DND-41 (cell line): ENCODE data around the gene C6orf136.

Source experiments
- ATAC-seq: fragments of 200-7000 bp; cut with Tn5 transposase; 3 replicates; pipeline ENCODE4 v1.9.1; 2021; ENCODE audit warnings: low read depth; ENCODE audit not compliant: insufficient read depth
- DNase-seq: peaks from one replicate; pipeline ENCODE4 v3.0.0-alpha.2; 2020
- H2AFZ ChIP-seq: 2 replicates; pipeline ENCODE4 v1.6.0; 2012; ENCODE audit warnings: low read depth, low read length
- H3K27ac ChIP-seq: 2 replicates; pipeline ENCODE4 v1.5.1; 2012; ENCODE audit warnings: low read length, inconsistent platforms
- H3K27me3 ChIP-seq: fragments of 200-600 bp; sonication (generic); 2 replicates; pipeline ENCODE4 v1.6.0; 2012; ENCODE audit warnings: low read length, mild to moderate bottlenecking, inconsistent platforms; ENCODE audit not compliant: insufficient read depth, poor library complexity
- H3K36me3 ChIP-seq: 2 replicates; pipeline ENCODE4 v1.5.1; 2012; ENCODE audit warnings: low read length, inconsistent platforms; ENCODE audit not compliant: insufficient read depth
- H3K4me1 ChIP-seq: 2 replicates; pipeline ENCODE4 v1.5.1; 2012; ENCODE audit warnings: mild to moderate bottlenecking, low read length; ENCODE audit not compliant: insufficient read depth
- H3K4me2 ChIP-seq: 2 replicates; pipeline ENCODE4 v1.6.0; 2012; ENCODE audit warnings: mild to moderate bottlenecking, moderate library complexity, low read length, inconsistent platforms; ENCODE audit not compliant: insufficient read depth
- H3K4me3 ChIP-seq, 2 experiments: fragments of 200-600 bp in 1 of 2; shearing (Covaris generic) in 1 of 2; 2 replicates each; pipeline ENCODE4 v1.5.1; 2012 to 2016; ENCODE audit warnings: inconsistent platforms in 2 of 2, low read length in 2 of 2, mild to moderate bottlenecking in 2 of 2, low read depth in 1 of 2, moderate library complexity in 1 of 2
- H3K79me2 ChIP-seq: 2 replicates; pipeline ENCODE4 v1.6.0; 2012; ENCODE audit warnings: low read length, inconsistent platforms; ENCODE audit not compliant: insufficient read depth
- H3K9ac ChIP-seq: 2 replicates; pipeline ENCODE4 v1.6.0; 2012; ENCODE audit warnings: low read depth, mild to moderate bottlenecking, inconsistent platforms, low read length, moderate library complexity
- H3K9me3 ChIP-seq: 2 replicates; pipeline ENCODE4 v1.5.1; 2012; ENCODE audit warnings: low read length, moderate library complexity, mild to moderate bottlenecking, inconsistent platforms; ENCODE audit not compliant: insufficient read depth, severe bottlenecking
- H4K20me1 ChIP-seq: 2 replicates; pipeline ENCODE4 v1.6.0; 2012; ENCODE audit warnings: low read length; ENCODE audit not compliant: insufficient read depth
- EZH2 ChIP-seq: IDR thresholded peaks from 3 replicates; pipeline ENCODE4 v1.6.1; 2012; ENCODE audit warnings: borderline replicate concordance, low read depth, mild to moderate bottlenecking, moderate library complexity, low read length, inconsistent platforms; ENCODE audit not compliant: severe bottlenecking
- TF ChIP-seq, protein P1 (sequence below): IDR thresholded peaks from 2 replicates; pipeline ENCODE4 v1.5.1; 2012; ENCODE audit warnings: borderline replicate concordance, low read length, moderate library complexity, mild to moderate bottlenecking; ENCODE audit not compliant: poor library complexity, severe bottlenecking; ENCODE audit errors: extremely low read depth

C6orf136 gene

GRCh38 chr6:30616811-30617564, 29.9 kb upstream of the C6orf136 start, which contains the start of gene PPP1R10:
Gene PPP1R10, minus strand, starts transcription at chr6:30617243. Its CDS starts 7,299 bp downstream, at chr6:30609944.
- Histone ChIP-seq H3K27me3 (no peaks in the 10 kb centered on the region), H3K79me2 (peaks cover 76% of the 10 kb centered on the region), H3K9ac (peak within 1 kb of the TSS; percentile 96), H3K27ac (peak within 1 kb of the TSS; percentile 95), H4K20me1 (peaks cover 8% of the 10 kb centered on the region), H3K4me3 (peak within 1 kb of the TSS; percentile 72 to 81), H3K4me2 (peak within 1 kb of the TSS; percentile 96), H3K9me3 (no peaks in the 10 kb centered on the region), H2AFZ (peak within 1 kb of the TSS; percentile 80), H3K36me3 (peaks cover 41% of the 10 kb centered on the region), H3K4me1 (peaks cover 34% of the 10 kb centered on the region)
- DNase-seq (peak; percentile 100), ATAC-seq (peak; percentile 74)
- no peak for TF ChIP-seq EZH2
- TF ChIP-seq, protein P1, sequence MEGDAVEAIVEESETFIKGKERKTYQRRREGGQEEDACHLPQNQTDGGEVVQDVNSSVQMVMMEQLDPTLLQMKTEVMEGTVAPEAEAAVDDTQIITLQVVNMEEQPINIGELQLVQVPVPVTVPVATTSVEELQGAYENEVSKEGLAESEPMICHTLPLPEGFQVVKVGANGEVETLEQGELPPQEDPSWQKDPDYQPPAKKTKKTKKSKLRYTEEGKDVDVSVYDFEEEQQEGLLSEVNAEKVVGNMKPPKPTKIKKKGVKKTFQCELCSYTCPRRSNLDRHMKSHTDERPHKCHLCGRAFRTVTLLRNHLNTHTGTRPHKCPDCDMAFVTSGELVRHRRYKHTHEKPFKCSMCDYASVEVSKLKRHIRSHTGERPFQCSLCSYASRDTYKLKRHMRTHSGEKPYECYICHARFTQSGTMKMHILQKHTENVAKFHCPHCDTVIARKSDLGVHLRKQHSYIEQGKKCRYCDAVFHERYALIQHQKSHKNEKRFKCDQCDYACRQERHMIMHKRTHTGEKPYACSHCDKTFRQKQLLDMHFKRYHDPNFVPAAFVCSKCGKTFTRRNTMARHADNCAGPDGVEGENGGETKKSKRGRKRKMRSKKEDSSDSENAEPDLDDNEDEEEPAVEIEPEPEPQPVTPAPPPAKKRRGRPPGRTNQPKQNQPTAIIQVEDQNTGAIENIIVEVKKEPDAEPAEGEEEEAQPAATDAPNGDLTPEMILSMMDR: no peak

DNA sequence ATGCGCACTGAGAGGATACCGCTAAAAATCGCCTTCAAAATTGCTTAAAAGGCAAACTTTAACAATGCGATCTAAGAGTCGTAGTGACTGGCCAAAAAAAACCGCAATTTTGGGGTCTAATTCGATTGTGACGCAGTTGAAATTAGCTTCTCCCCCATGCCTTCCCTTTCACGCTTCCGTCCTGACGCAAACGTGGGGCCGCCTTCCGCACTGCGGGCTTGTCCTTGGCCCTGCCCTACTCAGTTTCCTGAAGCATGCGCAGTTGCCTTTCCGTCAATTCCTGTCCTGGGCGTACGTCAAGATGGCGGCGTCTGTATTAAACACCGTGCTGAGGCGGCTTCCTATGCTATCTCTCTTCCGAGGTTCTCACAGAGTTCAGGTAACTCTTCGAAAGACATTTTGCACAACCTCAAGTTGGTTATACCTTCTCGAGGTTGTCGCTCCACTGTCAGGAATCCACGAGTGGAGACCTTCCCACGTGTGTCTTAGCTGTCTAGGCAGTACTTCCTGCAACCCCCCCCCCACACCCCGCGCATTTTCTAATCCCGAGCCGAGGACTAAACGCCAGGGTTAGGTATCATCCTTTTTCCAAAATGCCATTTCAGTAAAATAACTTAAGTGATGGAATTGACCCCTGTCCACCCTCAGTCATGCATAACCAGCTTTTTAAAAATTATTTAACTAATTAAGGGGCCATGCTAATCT, 29.2 kb upstream of the C6orf136 start, which contains the start of gene MRPS18B:
Gene MRPS18B (plus strand): TSS at position 276 of the 705 bp plus-strand sequence. CDS start 26 bp downstream, at position 302.
- Histone ChIP-seq H3K4me3 (peak within 1 kb of the TSS; percentile 72 to 81), H3K9me3 (no peaks in the 10 kb centered on the region), H4K20me1 (peaks cover 8% of the 10 kb centered on the region), H3K4me2 (peak within 1 kb of the TSS; percentile 96), H3K36me3 (peaks cover 48% of the 10 kb centered on the region), H2AFZ (peak within 1 kb of the TSS; percentile 80), H3K9ac (peak within 1 kb of the TSS; percentile 96), H3K4me1 (peaks cover 34% of the 10 kb centered on the region), H3K27ac (peak within 1 kb of the TSS; percentile 95), H3K27me3 (no peaks in the 10 kb centered on the region), H3K79me2 (peaks cover 72% of the 10 kb centered on the region)
- ATAC-seq (peak; percentile 76), DNase-seq (peak; percentile 98)
- TF ChIP-seq, protein P1: no peak
- no peak for TF ChIP-seq EZH2

DNA sequence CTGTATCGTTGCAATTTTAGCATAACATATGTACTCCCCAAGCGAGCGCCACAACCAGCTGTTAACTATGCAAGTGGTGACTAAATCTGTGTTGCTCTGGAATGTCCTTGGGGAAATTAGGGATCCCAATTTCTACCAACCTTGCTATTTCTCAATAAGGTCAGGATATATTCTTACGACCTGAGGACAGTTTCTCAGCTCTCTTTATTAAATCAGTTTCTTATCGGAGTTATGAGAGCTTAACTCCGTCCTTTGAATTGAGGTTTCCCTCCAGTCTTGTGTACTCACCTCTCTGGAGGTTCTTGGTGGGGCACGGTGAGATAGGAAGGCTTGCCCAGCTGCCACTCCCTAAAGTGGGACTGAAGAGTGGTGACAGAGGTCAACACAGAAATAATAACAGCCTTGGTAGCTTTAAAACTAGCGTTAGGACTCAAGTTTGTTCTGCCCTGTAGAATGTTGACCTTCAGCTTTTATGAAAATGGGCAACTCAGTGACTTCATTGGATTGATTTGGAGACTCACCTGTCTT, 28.6 kb upstream of the C6orf136 start:
- DNase-seq (no peak), ATAC-seq (no peak)
- Histone ChIP-seq H3K4me1 (peaks cover 32% of the 10 kb centered on the region), H3K27ac (peak overlapping the region; percentile 90), H3K79me2 (peaks cover 66% of the 10 kb centered on the region), H4K20me1 (peaks cover 7% of the 10 kb centered on the region), H3K27me3 (no peaks in the 10 kb centered on the region), H3K4me3 (peak overlapping the region; percentile 64 to 81), H3K9me3 (no peaks in the 10 kb centered on the region), H3K9ac (peak overlapping the region; percentile 79), H2AFZ (peak overlapping the region; percentile 80; the same call in 1 of the 2 replicates), H3K36me3 (peaks cover 54% of the 10 kb centered on the region), H3K4me2 (peak overlapping the region; percentile 96)
- no peak for TF ChIP-seq EZH2
- TF ChIP-seq, protein P1: no peak
